HT1080 (cell line): ENCODE measurements around the gene GC. TPM values are rescaled to one million over a fixed set of nuclear protein-coding genes. Genes with fewer than 3 reads are reported as not detected.

Experiments used
- small RNA-seq: library from RNA; depleted of rRNA; stranded (forward); fragments of <200 nt; gene quantifications from one replicate; pipeline ENCODE3, GENCODE V24; 2014
- total RNA-seq: library from RNA; depleted of rRNA; stranded (reverse); fragments of >200 nt; shearing (Covaris generic); gene quantifications from 2 replicates; pipeline ENCODE4 v1.2.3, GENCODE V29; 2014; rRNA removed

GC gene
- total RNA-seq, 1 experiment from 2014 or later = not detected

Small RNAs within 50 kb of the gene (small RNA-seq; reads per million reads assigned to genes)
- not detected for gene RNA5SP163

Other genes starting within 250 kb of the GC start
- 8.3 and 13.6 TPM in 2 replicates for gene NPFFR2, start 247.9 kb upstream of the GC start, total RNA-seq